A673 (cell line): Measurements from ENCODE around the gene ZMIZ2. TPM values are rescaled to one million over a fixed set of nuclear protein-coding genes. Genes with fewer than 3 reads are reported as not detected.
"Not testable (repeated sequence)": the region's sequence is repeated elsewhere in the genome, so short reads cannot be mapped to it uniquely, and the experiment has no call there.

Experiments
- BruUV-seq: library from RNA; stranded (reverse); fragments of 400-500 nt; replicated peaks from 2 replicates; lab custom pipeline; 2021; lab: Mats Ljungman, UMichigan
- CTCF ChIA-PET: fragments of 300-600 bp; sonication (Branson Sonifier 250); formaldehyde crosslinking; loops from one replicate; lab custom pipeline; 2022; ENCODE audit warnings: antibody characterized with exemption; lab: Charles Lee
- POLR2A ChIA-PET: fragments of 300-600 bp; sonication (Branson Sonifier 250); formaldehyde crosslinking; loops from one replicate; lab custom pipeline; 2022; ENCODE audit warnings: antibody characterized with exemption; ENCODE audit not compliant: low non-redundant PET; lab: Charles Lee
- DNase-seq: peaks from one replicate; pipeline ENCODE4 v3.0.0-alpha.2; 2015; ENCODE audit warnings: low spot score
- H3K27ac ChIP-seq: fragments of 200-600 bp; sonication (generic); 2 replicates; pipeline ENCODE4 v1.5.1; 2016; ENCODE audit warnings: mixed run types, low read depth, mild to moderate bottlenecking, mixed read lengths, antibody characterized with exemption, low read length; ENCODE audit not compliant: poor library complexity, severe bottlenecking
- H3K27me3 ChIP-seq: fragments of 200-600 bp; sonication (generic); replicated peaks from 2 replicates; pipeline ENCODE4 v1.6.1; 2017; ENCODE audit warnings: mixed run types, low read depth, mild to moderate bottlenecking, mixed read lengths, antibody characterized with exemption, low read length; ENCODE audit not compliant: insufficient read depth, poor library complexity
- H3K36me3 ChIP-seq: fragments of 200-600 bp; sonication (generic); 2 replicates; pipeline ENCODE4 v1.6.1; 2016; ENCODE audit warnings: mixed run types, mild to moderate bottlenecking, mixed read lengths, antibody characterized with exemption, low read length; ENCODE audit not compliant: insufficient read depth, poor library complexity, severe bottlenecking
- H3K4me1 ChIP-seq: fragments of 200-600 bp; sonication (generic); 2 replicates; pipeline ENCODE4 v1.6.1; 2017; ENCODE audit warnings: mixed run types, mild to moderate bottlenecking, mixed read lengths, antibody characterized with exemption, low read length; ENCODE audit not compliant: insufficient read depth, poor library complexity, severe bottlenecking
- H3K4me3 ChIP-seq: fragments of 200-600 bp; sonication (generic); 2 replicates; pipeline ENCODE4 v1.5.1; 2016; ENCODE audit warnings: low read depth, mixed run types, mild to moderate bottlenecking, mixed read lengths, low read length; ENCODE audit not compliant: poor library complexity, severe bottlenecking
- H3K9me3 ChIP-seq: fragments of 200-600 bp; sonication (generic); 2 replicates; pipeline ENCODE4 v1.6.1; 2016; ENCODE audit warnings: mixed run types, low read depth, mild to moderate bottlenecking, mixed read lengths, antibody characterized with exemption, low read length; ENCODE audit not compliant: poor library complexity, severe bottlenecking
- CTCF ChIP-seq: fragments of 300-800, 200-600 bp; sonication (generic); conservative IDR thresholded peaks from 2 replicates; pipeline ENCODE4 v1.5.1; 2017; ENCODE audit warnings: low read depth, mild to moderate bottlenecking, antibody characterized with exemption, low read length, moderate library complexity, mixed read lengths
- EZH2 ChIP-seq: fragments of 200-600 bp; sonication (generic); IDR thresholded peaks from 2 replicates; pipeline ENCODE4 v1.6.1; 2017; ENCODE audit warnings: borderline replicate concordance, low read depth, mild to moderate bottlenecking, mixed read lengths, antibody characterized with exemption, low read length; ENCODE audit not compliant: poor library complexity, severe bottlenecking
- intact Hi-C: fragments of 100-400 bp; cut with micrococcal nuclease; formaldehyde crosslinking; loops from one replicate; pipeline ENCODE4 v1.10.0; 2022; ENCODE audit not compliant: unreplicated experiment
- total RNA-seq: library from RNA; stranded (reverse); gene quantifications from 2 replicates; pipeline ENCODE4 v1.2.3, GENCODE V29; 2021

Gene ZMIZ2
- total RNA-seq, 1 experiment from 2014 or later: 114 TPM

GRCh38 chr7:44724276-44724675, 24.4 kb upstream of the ZMIZ2 start:
- POLR2A ChIA-PET: no interaction called here
- H3K36me3 ChIP-seq: no peaks in the 10 kb centered on the region
- DNase-seq: no peak
- no peaks in the 10 kb centered on the region for H3K4me1 ChIP-seq
- no peak overlapping the region for H3K4me3 ChIP-seq
- H3K27ac ChIP-seq: no peak overlapping the region
- H3K27me3 ChIP-seq: no peaks in the 10 kb centered on the region
- intact Hi-C loops: no loop called here
- H3K9me3 ChIP-seq: peaks cover 3% of the 10 kb centered on the region
- CTCF ChIA-PET: no interaction called here
- TF ChIP-seq CTCF (no peak), EZH2 (no peak)
- BruUV-seq: no TSS peak

DNA sequence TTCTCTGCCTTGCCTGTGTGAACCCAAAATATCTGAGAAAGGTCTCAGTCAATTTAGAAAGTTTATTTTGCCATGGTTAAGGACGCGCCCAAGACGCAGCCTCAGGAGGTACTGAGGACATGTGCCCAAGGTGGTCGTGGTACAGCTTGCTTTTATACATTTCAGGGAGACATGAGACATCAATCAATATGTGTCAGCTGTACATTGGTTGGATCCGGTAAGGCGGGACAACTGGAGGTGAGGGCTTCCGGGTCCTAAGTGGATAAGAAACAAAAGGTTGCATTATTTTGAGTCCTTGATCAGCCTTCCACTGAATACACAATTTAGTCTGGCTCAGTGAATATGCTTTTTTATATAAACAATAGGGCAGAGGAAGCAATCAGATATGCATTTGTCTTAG, 22.4 kb upstream of the ZMIZ2 start:
- POLR2A ChIA-PET, H3K4me1 ChIP-seq, H3K27ac ChIP-seq, BruUV-seq, H3K9me3 ChIP-seq, H3K36me3 ChIP-seq, DNase-seq, H3K27me3 ChIP-seq, H3K4me3 ChIP-seq, intact Hi-C loops, CTCF ChIA-PET: not testable (repeated sequence)

DNA sequence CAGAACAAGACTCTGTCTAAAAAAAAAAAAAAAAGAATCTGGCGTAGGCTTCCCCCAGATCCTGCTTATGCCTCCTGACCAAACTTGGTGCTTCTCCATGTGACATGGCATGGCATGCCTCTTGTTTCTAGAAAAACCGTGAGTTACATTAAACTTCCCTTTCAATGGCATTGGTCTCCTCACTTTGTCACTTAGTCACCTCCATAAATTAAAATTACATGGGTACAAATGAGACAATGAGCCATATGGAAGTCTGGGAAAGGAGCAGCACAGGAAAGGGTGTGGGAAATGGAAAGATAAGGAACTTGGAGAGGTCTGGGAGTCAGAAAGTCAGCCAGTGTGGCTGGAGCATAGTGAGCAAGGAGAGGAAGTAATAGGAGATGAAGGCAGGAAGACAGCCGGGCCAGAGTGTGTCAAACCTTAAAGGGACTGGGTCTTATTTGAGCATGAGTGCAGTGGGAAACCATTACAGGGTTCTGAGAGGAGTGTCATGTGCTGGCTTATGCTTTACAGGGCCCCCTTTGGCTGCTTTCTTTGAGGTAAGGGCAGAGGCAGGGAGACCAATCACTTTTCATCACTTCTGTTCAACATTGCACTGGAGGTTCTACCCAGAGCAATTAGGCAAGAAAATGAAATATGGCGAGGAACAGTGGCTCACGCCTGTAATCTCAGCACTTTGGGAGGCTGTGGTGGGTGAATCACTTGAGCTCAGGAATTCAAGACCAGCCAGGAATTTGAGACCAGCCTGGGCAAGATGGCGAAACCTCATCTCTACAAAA, 21.3 kb upstream of the ZMIZ2 start:
- Histone ChIP-seq H3K4me1 (no peaks in the 10 kb centered on the region), H3K27me3 (no peaks in the 10 kb centered on the region), H3K4me3 (no peak overlapping the region), H3K36me3 (no peaks in the 10 kb centered on the region), H3K9me3 (no peaks in the 10 kb centered on the region), H3K27ac (no peak overlapping the region)
- ChIA-PET CTCF (no interaction called here), POLR2A (no interaction called here)
- TF ChIP-seq CTCF: no peak
- no peak for TF ChIP-seq EZH2
- BruUV-seq: no TSS peak
- intact Hi-C loops: no loop called here
- DNase-seq: no peak

DNA sequence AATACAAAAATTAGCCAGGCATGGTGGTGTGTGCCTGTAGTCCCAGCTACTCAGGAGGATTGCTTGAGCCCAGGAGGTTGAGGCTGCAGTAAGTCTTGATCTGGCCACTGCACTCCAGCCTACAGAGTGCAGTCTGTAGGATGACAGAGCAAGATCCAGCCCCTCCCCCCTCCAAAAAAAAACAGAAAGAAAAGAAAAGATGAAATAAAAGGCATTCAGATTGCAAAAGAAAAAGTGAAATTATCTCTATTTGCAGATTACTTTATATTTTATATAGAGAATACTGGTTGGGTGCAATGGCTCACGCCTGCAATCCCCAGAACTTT, 20.7 kb upstream of the ZMIZ2 start:
- intact Hi-C loops: no loop called here
- no peaks in the 10 kb centered on the region for H3K27me3 ChIP-seq
- POLR2A ChIA-PET: no interaction called here
- H3K9me3 ChIP-seq: no peaks in the 10 kb centered on the region
- no TSS peak for BruUV-seq
- H3K36me3 ChIP-seq: no peaks in the 10 kb centered on the region
- CTCF ChIA-PET: no interaction called here
- no peak overlapping the region for H3K4me3 ChIP-seq
- TF ChIP-seq EZH2 (no peak), CTCF (no peak)
- no peak for DNase-seq
- H3K27ac ChIP-seq: no peak overlapping the region
- no peaks in the 10 kb centered on the region for H3K4me1 ChIP-seq
